NCI-H187 treated with DMSO at 0.1 percent for 48 hours (cell line): ENCODE measurements around the gene PISD.

Experiments used
- DNase-seq: peaks from one replicate; lab custom pipeline; 2025; lab: John Stamatoyannopoulos, UW

PISD gene

GRCh38 chr22:31572939-31573338 is 89.1 kb downstream of the PISD start:
- DNase-seq: no peak

- no peak for DNase-seq
Observed at GRCh38 chr22:31569126-31569525, 92.9 kb downstream of the PISD start.
